ENCODE measurements around the gene LINGO3.

The LINGO3 gene

GRCh38 chr19:2345794-2346663 lies 38.1 kb upstream of the LINGO3 start (continued):
- TF ChIP-seq GLIS1 (tag by site-specific recombination; IDR thresholded peaks at IDR 0.05) (0 out of 2 replicates have a peak, but pooled peaks have one; percentile 45), ZNF174 (tag by site-specific recombination; IDR thresholded peaks at IDR 0.05) (no peak), ZNF670 (tag by site-specific recombination; IDR thresholded peaks at IDR 0.05; ENCODE audit: low read depth) (no peak), ZNF76 (tag by site-specific recombination; IDR thresholded peaks at IDR 0.05; ENCODE audit: borderline replicate concordance, low read depth) (no peak), ZBTB20 (tag by site-specific recombination; IDR thresholded peaks at IDR 0.05) (no peak), EGR2 (tag by site-specific recombination; IDR thresholded peaks at IDR 0.05; ENCODE audit: low read depth) (no peak), ZNF148 (tag by site-specific recombination; IDR thresholded peaks at IDR 0.05; ENCODE audit: borderline replicate concordance) (no peak), ZNF223 (tag by site-specific recombination; IDR thresholded peaks at IDR 0.05) (0 out of 2 replicates have a peak, but pooled peaks have one; percentile 6), ZBTB10 (tag by site-specific recombination; IDR thresholded peaks at IDR 0.05) (no peak), ZNF354C (tag by site-specific recombination; IDR thresholded peaks at IDR 0.05; ENCODE audit: borderline replicate concordance, low read depth) (no peak), ZBTB48 (tag by site-specific recombination; IDR thresholded peaks at IDR 0.05) (peak; percentile 49; the same call in 1 of the 2 replicates), ZNF701 (tag by site-specific recombination; IDR thresholded peaks at IDR 0.05) (no peak), ZBTB1 (tag by site-specific recombination; IDR thresholded peaks at IDR 0.05) (no peak), GLI4 (tag by site-specific recombination; IDR thresholded peaks at IDR 0.05) (no peak), ZNF560 (tag by site-specific recombination; IDR thresholded peaks at IDR 0.05; ENCODE audit: borderline replicate concordance) (no peak), OVOL3 (tag by site-specific recombination; IDR thresholded peaks at IDR 0.05) (no peak), ZNF555 (tag by site-specific recombination; conservative IDR thresholded peaks at IDR 0.05) (no peak), ZNF404 (tag by site-specific recombination; IDR thresholded peaks at IDR 0.05) (no peak), ZNF426 (tag by site-specific recombination; IDR thresholded peaks at IDR 0.05) (no peak), ZNF629 (tag by site-specific recombination; IDR thresholded peaks at IDR 0.05) (no peak), ZNF341 (tag by site-specific recombination; IDR thresholded peaks at IDR 0.05; ENCODE audit: low read depth) (no peak), ZNF433 (tag by site-specific recombination; IDR thresholded peaks at IDR 0.05; ENCODE audit: low read depth) (no peak), ZSCAN16 (tag by site-specific recombination; IDR thresholded peaks at IDR 0.05) (no peak), PRDM6 (tag by site-specific recombination; IDR thresholded peaks at IDR 0.05) (no peak), ZNF423 (tag by site-specific recombination; IDR thresholded peaks at IDR 0.05) (no peak)
